GM18909 (cell line): ENCODE measurements around the gene FCN3.
"Not testable (repeated sequence)": the region's sequence is repeated elsewhere in the genome, so short reads cannot be mapped to it uniquely, and the experiment has no call there.

Experiments
- ATAC-seq: cut with Tn5 transposase; IDR thresholded peaks from one replicate; pipeline ENCODE4 v1.9.1; 2021; ENCODE audit warnings: mild to moderate bottlenecking; ENCODE audit not compliant: unreplicated experiment, poor library complexity

Gene FCN3

GRCh38 chr1:27400082-27400962 is 25.7 kb upstream of the FCN3 start:
- no peak for ATAC-seq

- no peak for ATAC-seq
These were observed 24.8 kb upstream of the FCN3 start for GRCh38 chr1:27399251-27400025.

GRCh38 chr1:27398405-27399149 is 24.0 kb upstream of the FCN3 start:
- ATAC-seq = no peak

- ATAC-seq = no peak
These were observed 23.1 kb upstream of the FCN3 start for GRCh38 chr1:27397749-27398148.

- no peak for ATAC-seq
These were observed 22.5 kb upstream of the FCN3 start for GRCh38 chr1:27397110-27397509.

GRCh38 chr1:27395441-27396195 is 21.0 kb upstream of the FCN3 start:
- ATAC-seq = peak; percentile 34

GRCh38 chr1:27394925-27395324 is 20.3 kb upstream of the FCN3 start:
- ATAC-seq = no peak

GRCh38 chr1:27394282-27394658 is 19.6 kb upstream of the FCN3 start:
- no peak for ATAC-seq

- ATAC-seq = no peak
These were observed 19.1 kb upstream of the FCN3 start for GRCh38 chr1:27393641-27394281.

GRCh38 chr1:27392778-27393635 is 18.4 kb upstream of the FCN3 start:
- ATAC-seq = no peak

GRCh38 chr1:27392096-27392777 is 17.6 kb upstream of the FCN3 start, which contains the start of gene GPR3:
Gene GPR3 (plus strand): TSS chr1:27392622. CDS start chr1:27393799, 1,177 bp downstream.
- peak; percentile 76 for ATAC-seq

- no peak for ATAC-seq
These were observed 17.0 kb upstream of the FCN3 start for GRCh38 chr1:27391511-27392095.

- ATAC-seq = no peak
These were observed 13.8 kb upstream of the FCN3 start for GRCh38 chr1:27388337-27389005.

GRCh38 chr1:27384797-27385196 is 10.2 kb upstream of the FCN3 start:
- not testable (repeated sequence) for ATAC-seq

- ATAC-seq = no peak
These were observed 9.0 kb upstream of the FCN3 start for GRCh38 chr1:27383661-27384060.

- no peak for ATAC-seq
These were observed 8.5 kb upstream of the FCN3 start, which contains the start of gene CD164L2 for GRCh38 chr1:27383039-27383605. Gene CD164L2 (minus strand): TSS chr1:27383333. CDS start chr1:27383239, 94 bp downstream.
